GM12878 (cell line): Measurements from ENCODE around the gene COPE. TPM values are rescaled to one million over a fixed set of nuclear protein-coding genes. Genes with fewer than 3 reads are reported as not detected.

Experiments
- ATAC-seq: fragments of 200-7000 bp; cut with Tn5 transposase; 3 replicates; pipeline ENCODE4 v1.9.1; 2020; ENCODE audit warnings: mild to moderate bottlenecking, moderate library complexity
- BruUV-seq: library from RNA; stranded (reverse); fragments of 400-500 nt; replicated peaks from 2 replicates; lab custom pipeline; 2021; lab: Mats Ljungman, UMichigan
- CTCF ChIA-PET: fragments of 300-600 bp; sonication (Branson Sonifier 250); formaldehyde crosslinking; extraction: SDS; loops from one replicate; lab custom pipeline; 2021; ENCODE audit warnings: inconsistent platforms; lab: Yijun Ruan, JAX
- POLR2A ChIA-PET: fragments of 350-600 bp; formaldehyde crosslinking; extraction: SDS; loops from one replicate; lab custom pipeline; 2021; ENCODE audit warnings: inconsistent platforms; lab: Charles Lee
- RAD21 ChIA-PET: fragments of 300-600 bp; sonication (Branson Sonifier 250); formaldehyde crosslinking; loops from one replicate; lab custom pipeline; 2023; ENCODE audit warnings: antibody characterized with exemption; ENCODE audit not compliant: unreplicated experiment; lab: Charles Lee
- SMC1A ChIA-PET: fragments of 300-600 bp; sonication (Branson Sonifier 250); formaldehyde crosslinking; loops from one replicate; lab custom pipeline; 2023; ENCODE audit not compliant: unreplicated experiment, uncharacterized antibody; lab: Charles Lee
- DNase-seq: peaks from one replicate; pipeline ENCODE4 v3.0.0-alpha.2; 2011; ENCODE audit warnings: low read depth, low spot score
- FAIRE-seq: peaks from 3 replicates; lab custom pipeline; 2011; peaks lifted over from hg19 to GRCh38; lab: Jason Lieb, UNC
- H2AFZ ChIP-seq: 2 replicates; pipeline ENCODE4 v1.6.0; 2011; ENCODE audit warnings: low read depth, low read length, control low read depth; ENCODE audit not compliant: control insufficient read depth
- H3K27ac ChIP-seq: 2 replicates; pipeline ENCODE4 v1.5.1; 2011; ENCODE audit warnings: control low read depth; ENCODE audit not compliant: control insufficient read depth, insufficient read depth
- H3K27me3 ChIP-seq, 2 experiments: replicated peaks in 1 of 2; 2 replicates each; pipeline versions ENCODE4 v1.6.0 to v1.6.1; 2011; ENCODE audit warnings: low read length in 1 of 2; ENCODE audit not compliant: control insufficient read depth in 2 of 2, insufficient read depth in 2 of 2
- H3K36me3 ChIP-seq, 2 experiments: 2 replicates each; pipeline ENCODE4 v1.5.1; 2011; ENCODE audit warnings: low read length in 1 of 2; ENCODE audit not compliant: control insufficient read depth in 2 of 2, insufficient read depth in 2 of 2
- H3K4me1 ChIP-seq: 2 replicates; pipeline ENCODE4 v1.6.1; 2011; ENCODE audit warnings: mild to moderate bottlenecking, low read length, moderate library complexity, mixed read lengths; ENCODE audit not compliant: control insufficient read depth, insufficient read depth
- H3K4me2 ChIP-seq: 2 replicates; pipeline ENCODE4 v1.6.0; 2011; ENCODE audit warnings: control low read depth; ENCODE audit not compliant: control insufficient read depth, insufficient read depth
- H3K4me3 ChIP-seq: fragments of 200-600 bp; sonication (generic); 2 replicates; pipeline ENCODE4 v1.5.1; 2016
- H3K79me2 ChIP-seq: 2 replicates; pipeline ENCODE4 v1.6.0; 2011; ENCODE audit warnings: low read length; ENCODE audit not compliant: control insufficient read depth, insufficient read depth
- H3K9ac ChIP-seq: 2 replicates; pipeline ENCODE4 v1.8.0; 2011; ENCODE audit warnings: low read length, control low read depth, mixed read lengths; ENCODE audit not compliant: control insufficient read depth, insufficient read depth
- H3K9me3 ChIP-seq: replicated peaks from 3 replicates; pipeline ENCODE4 v1.5.1; 2011; ENCODE audit warnings: mild to moderate bottlenecking, low read length; ENCODE audit not compliant: control insufficient read depth, insufficient read depth
- H4K20me1 ChIP-seq: 2 replicates; pipeline ENCODE4 v1.6.0; 2011; ENCODE audit not compliant: control insufficient read depth, insufficient read depth
- BCL11A ChIP-seq: IDR thresholded peaks from 2 replicates; pipeline ENCODE4 v1.6.1; 2011; ENCODE audit warnings: low read depth, low read length
- CHD1 ChIP-seq: IDR thresholded peaks from 2 replicates; pipeline ENCODE4 v1.6.1; 2012; ENCODE audit warnings: low read depth, low read length, improper control_type of control experiment
- IRF4 ChIP-seq: IDR thresholded peaks from 2 replicates; pipeline ENCODE4 v1.6.1; 2011; ENCODE audit warnings: low read depth, low read length
- POU2F2 ChIP-seq: IDR thresholded peaks from 3 replicates; pipeline ENCODE4 v1.6.1; 2011; ENCODE audit warnings: low read depth, mild to moderate bottlenecking, low read length, borderline replicate concordance
- RELB ChIP-seq: fragments of 450-650 bp; IDR thresholded peaks from 2 replicates; pipeline ENCODE4 v1.6.1; 2017; ENCODE audit warnings: low read depth, mild to moderate bottlenecking, moderate library complexity
- SMARCA5 ChIP-seq: fragments of 450-650 bp; IDR thresholded peaks from 2 replicates; pipeline ENCODE4 v1.6.1; 2017; ENCODE audit warnings: mild to moderate bottlenecking
- ZNF24 ChIP-seq: fragments of 450-650 bp; IDR thresholded peaks from 2 replicates; pipeline ENCODE4 v1.6.1; 2017; ENCODE audit warnings: antibody characterized with exemption, mild to moderate bottlenecking
- ZNF384 ChIP-seq: IDR thresholded peaks from 2 replicates; pipeline ENCODE4 v1.6.1; 2012; ENCODE audit warnings: low read depth, mild to moderate bottlenecking, low read length, improper control_type of control experiment, borderline replicate concordance
- WGBS: methylation state at CpG from one replicate; pipeline ENCODE4 v1.1.6; 2016; ENCODE audit warnings: low lambda C conversion rate; ENCODE audit not compliant: insufficient replicate concordance, insufficient coverage; ENCODE audit errors: missing lambda C conversion rate; 5-methylcytosine and 5-hydroxymethylcytosine counted together
- in situ Hi-C: fragments of 300-500 bp; cut with MboI; formaldehyde crosslinking; loops from 9 replicates; pipeline ENCODE4 v1.14.3; 2018; ENCODE audit warnings: mixed read lengths
- intact Hi-C: fragments of 100-400 bp; cut with micrococcal nuclease; formaldehyde crosslinking; loops from one replicate; pipeline ENCODE4 v1.14.2; 2022; ENCODE audit not compliant: unreplicated experiment
- polyA plus RNA-seq, 11 experiments: library from polyadenylated mRNA; depleted of rRNA in 4 of 11; unstranded in 6 of 11; stranded (reverse) in 5 of 11; fragments of >200 nt; fragmentation: Nextera tagmentation in 4 of 11; fragmentation: Illumina TruSeq in 1 of 11; extraction: Ambion mirVana in 4 of 11; extraction: Trizol in 1 of 11; gene quantifications; 1 replicate in 1 of 11; 2 replicates in 10 of 11; pipeline versions ENCODE4 v1.2.1 to v1.2.3, GENCODE V29; 2011 to 2016; ENCODE audit warnings: inconsistent platforms in 2 of 11, missing spikeins in 2 of 11, low read depth in 1 of 11
- total RNA-seq, 4 experiments: library from RNA; depleted of rRNA in 3 of 4; stranded (reverse); fragments of >200 nt in 3 of 4; fragmentation: Illumina TruSeq in 1 of 4; extraction: Trizol in 1 of 4; gene quantifications; 2 replicates each; pipeline versions ENCODE4 v1.2.1 to v1.2.3, GENCODE V29; 2013 to 2021

Gene COPE
- total and polyA plus RNA-seq, 10 of the 15 experiments (the other 5 are each of a cell fraction or from before 2014, with no cell fraction given): 3.5 to 464 (median 222) TPM

DNA sequence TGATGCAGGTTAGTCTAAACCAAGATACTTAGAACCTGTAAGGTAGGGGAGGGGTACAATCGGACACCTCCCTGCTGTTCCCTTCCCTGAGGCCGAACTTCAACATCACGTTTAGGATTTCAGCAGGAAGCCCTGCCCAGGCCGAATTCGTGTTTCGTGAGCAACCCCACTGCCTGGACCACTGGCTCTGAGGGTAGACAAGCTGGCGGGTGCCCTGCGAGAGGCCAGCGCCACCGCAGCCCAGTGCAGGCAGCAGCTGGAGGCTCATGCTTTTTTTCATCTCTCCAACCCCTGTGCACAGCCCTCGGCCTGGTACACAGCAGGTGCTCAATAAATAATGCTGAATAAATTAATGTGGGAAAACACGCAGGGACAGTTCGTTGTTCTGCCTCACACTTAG is 14.1 kb upstream of the COPE start:
- RAD21 ChIA-PET: no interaction called here
- 53% methylated on average over 13 of the region's 13 CpGs for WGBS
- Histone ChIP-seq H4K20me1 (no peaks in the 10 kb centered on the region), H3K4me3 (no peak overlapping the region), H3K9me3 (no peaks in the 10 kb centered on the region), H3K79me2 (no peaks in the 10 kb centered on the region), H3K27me3 (no peaks in the 10 kb centered on the region), H3K9ac (no peak overlapping the region), H3K4me2 (no peak overlapping the region), H2AFZ (no peak overlapping the region), H3K36me3 (peaks cover 0 to under 1% of the 10 kb centered on the region in 2 experiments; a peak in 1 of 4 replicates), H3K27ac (no peak overlapping the region), H3K4me1 (no peaks in the 10 kb centered on the region)
- ATAC-seq (no peak), DNase-seq (no peak), FAIRE-seq (no peak)
- no TSS peak for BruUV-seq
- TF ChIP-seq SMARCA5: no peak
- in situ Hi-C loops (no loop called here), intact Hi-C loops (no loop called here)
- CTCF ChIA-PET: no interaction called here
- SMC1A ChIA-PET: no interaction called here
- POLR2A ChIA-PET: no interaction called here

- Histone ChIP-seq H2AFZ (peak overlapping the region; percentile 48; the same call in 1 of the 2 replicates), H3K27ac (no peak overlapping the region), H3K9me3 (no peaks in the 10 kb centered on the region), H4K20me1 (no peaks in the 10 kb centered on the region), H3K79me2 (no peaks in the 10 kb centered on the region), H3K9ac (no peak overlapping the region), H3K4me3 (peak overlapping the region; percentile 45; the same call in 1 of the 2 replicates)
- FAIRE-seq (no peak), DNase-seq (no peak), ATAC-seq (peak; percentile 90)
- intact Hi-C loops: no loop called here
- no peak for TF ChIP-seq ZNF24
- TF ChIP-seq BCL11A: no peak
- no peak for TF ChIP-seq IRF4
- TF ChIP-seq CHD1: no peak
- no peak for TF ChIP-seq POU2F2
- no peak for TF ChIP-seq ZNF384
- TF ChIP-seq RELB: no peak
- TF ChIP-seq, all 136 proteins: peak for 0
- in situ Hi-C loops: no loop called here
- Histone ChIP-seq H3K4me1 (no peaks in the 10 kb centered on the region), H3K27me3 (no peaks in the 10 kb centered on the region), H3K36me3 (peaks cover 0 to 3% of the 10 kb centered on the region in 2 experiments; a peak in 1 of 4 replicates), H3K4me2 (peak overlapping the region; percentile 69; the same call in 1 of the 2 replicates)
- 0% methylated on average over 12 of the region's 37 CpGs for WGBS
- POLR2A ChIA-PET: interaction anchor here (0.6 kb wide), 1 partner anchor 12 kb away, joined by 5 read pairs; no protein-coding TSS in a partner anchor
- CTCF ChIA-PET: no interaction called here
- RAD21 ChIA-PET: no interaction called here
- SMC1A ChIA-PET: no interaction called here
- BruUV-seq: no TSS peak
These were observed 13.1 kb upstream of the COPE start for GRCh38 chr19:18932216-18932841.
